Neuronal stem cell (in vitro differentiated cells): ENCODE measurements around the gene PRRX2.
"Not testable (repeated sequence)": the region's sequence is repeated elsewhere in the genome, so short reads cannot be mapped to it uniquely, and the experiment has no call there.

Experiments used
- DNase-seq: peaks from one replicate; pipeline ENCODE4 v3.0.0-alpha.2; 2013; ENCODE audit warnings: low spot score
- H2AFZ ChIP-seq: one replicate; pipeline ENCODE4 v1.6.1; 2013; ENCODE audit warnings: mild to moderate bottlenecking, low read length, inconsistent platforms
- H2AK5ac ChIP-seq: 2 replicates; pipeline ENCODE4 v1.6.1; 2013; ENCODE audit warnings: low read depth, mild to moderate bottlenecking, inconsistent platforms, low read length, moderate library complexity, mixed read lengths
- H2BK120ac ChIP-seq: 2 replicates; pipeline ENCODE4 v1.6.1; 2013; ENCODE audit warnings: low read depth, mild to moderate bottlenecking, inconsistent platforms, low read length, moderate library complexity, mixed read lengths
- H2BK12ac ChIP-seq: one replicate; pipeline ENCODE4 v1.6.1; 2013; ENCODE audit warnings: low read length, inconsistent platforms
- H2BK15ac ChIP-seq: 2 replicates; pipeline ENCODE4 v1.6.1; 2013; ENCODE audit warnings: mild to moderate bottlenecking, low read length, inconsistent platforms, mixed read lengths
- H2BK5ac ChIP-seq: one replicate; pipeline ENCODE4 v1.6.1; 2013; ENCODE audit warnings: inconsistent platforms, mild to moderate bottlenecking, low read length, moderate library complexity
- H3K14ac ChIP-seq: one replicate; pipeline ENCODE4 v1.6.1; 2013; ENCODE audit warnings: low read length, inconsistent platforms
- H3K18ac ChIP-seq: 2 replicates; pipeline ENCODE4 v1.6.1; 2013; ENCODE audit warnings: low read length, inconsistent platforms
- H3K23ac ChIP-seq: 2 replicates; pipeline ENCODE4 v1.6.1; 2013; ENCODE audit warnings: low read depth, mild to moderate bottlenecking, mixed read lengths, low read length, inconsistent platforms; ENCODE audit not compliant: poor library complexity
- H3K27ac ChIP-seq: replicated peaks from 3 replicates; pipeline ENCODE4 v1.5.1; 2013; ENCODE audit warnings: low read length, inconsistent platforms
- H3K27me3 ChIP-seq, 3 experiments: 2 replicates each; pipeline ENCODE4 v1.6.1; 2013; ENCODE audit warnings: low read length in 3 of 3, mild to moderate bottlenecking in 2 of 3, inconsistent platforms in 1 of 3, low read depth in 1 of 3, mixed read lengths in 1 of 3, moderate library complexity in 1 of 3; ENCODE audit not compliant: control insufficient read depth in 3 of 3, insufficient read depth in 3 of 3
- H3K36me3 ChIP-seq, 2 donors: replicated peaks in 1 of 2; 2 replicates each; pipeline ENCODE4 v1.6.1; 2013; ENCODE audit warnings: low read length in 2 of 2; ENCODE audit not compliant: control insufficient read depth in 2 of 2, insufficient read depth in 2 of 2
- H3K4ac ChIP-seq: 2 replicates; pipeline ENCODE4 v1.6.1; 2013; ENCODE audit warnings: inconsistent platforms, mild to moderate bottlenecking, low read length, moderate library complexity
- H3K4me1 ChIP-seq, 2 donors: 1 replicate in 1 of 2; 2 replicates in 1 of 2; pipeline ENCODE4 v1.6.1; 2013; ENCODE audit warnings: low read length in 2 of 2, low read depth in 1 of 2; ENCODE audit not compliant: control insufficient read depth in 2 of 2, insufficient read depth in 1 of 2
- H3K4me2 ChIP-seq: one replicate; pipeline ENCODE4 v1.6.1; 2013; ENCODE audit warnings: mild to moderate bottlenecking, low read length, inconsistent platforms; ENCODE audit not compliant: insufficient read depth, poor library complexity, severe bottlenecking
- H3K4me3 ChIP-seq, 2 donors: 2 replicates each; pipeline ENCODE4 v1.5.1; 2013; ENCODE audit warnings: low read length in 2 of 2, mild to moderate bottlenecking in 2 of 2, inconsistent platforms in 1 of 2, moderate library complexity in 1 of 2
- H3K79me1 ChIP-seq: one replicate; pipeline ENCODE4 v1.6.1; 2013; ENCODE audit warnings: low read depth, mild to moderate bottlenecking, inconsistent platforms, low read length, moderate library complexity
- H3K9ac ChIP-seq: one replicate; pipeline ENCODE4 v1.6.1; 2013; ENCODE audit warnings: mild to moderate bottlenecking, low read depth, low read length, inconsistent platforms; ENCODE audit not compliant: poor library complexity
- H3K9me3 ChIP-seq, 2 donors: replicated peaks in 1 of 2; 2 replicates each; pipeline versions ENCODE3 to v1.6.1; 2013; ENCODE audit warnings: low read length in 2 of 2, mild to moderate bottlenecking in 2 of 2, inconsistent platforms in 1 of 2, low read depth in 1 of 2, mixed read lengths in 1 of 2, moderate library complexity in 1 of 2; ENCODE audit not compliant: control insufficient read depth in 2 of 2, insufficient read depth in 1 of 2
- H4K8ac ChIP-seq: one replicate; pipeline ENCODE4 v1.6.1; 2013; ENCODE audit warnings: low read depth, mild to moderate bottlenecking, inconsistent platforms, low read length, moderate library complexity
- H4K91ac ChIP-seq: one replicate; pipeline ENCODE4 v1.6.1; 2013; ENCODE audit warnings: low read length, low read depth, mild to moderate bottlenecking, inconsistent platforms; ENCODE audit not compliant: poor library complexity
- WGBS, 2 donors: extraction: QIAGEN DNeasy Blood & Tissue Kit; methylation state at CpG; one replicate each; pipeline ENCODE4 v1.1.7; 2013; ENCODE audit warnings: missing lambda C conversion rate in 2 of 2, mixed read lengths in 1 of 2; ENCODE audit not compliant: insufficient read length in 2 of 2, insufficient replicate concordance in 1 of 2; ENCODE audit errors: extremely low coverage in 2 of 2; 5-methylcytosine and 5-hydroxymethylcytosine counted together

The PRRX2 gene

GRCh38 chr9:129661029-129661428, 4.4 kb upstream of the PRRX2 start:
- H2BK15ac ChIP-seq = no peak overlapping the region
- no peak overlapping the region for H2AK5ac ChIP-seq
- no peak overlapping the region for H3K4me2 ChIP-seq
- no peak overlapping the region for H2AFZ ChIP-seq
- H2BK5ac ChIP-seq = no peak overlapping the region
- H3K14ac ChIP-seq = no peak overlapping the region
- no peak overlapping the region for H3K4ac ChIP-seq
- no peak overlapping the region for H3K23ac ChIP-seq
- H4K8ac ChIP-seq = no peak overlapping the region
- WGBS, 2 donors = no CpG with 5 or more reads among the region's 2 CpGs
- peaks cover 0 to 2% of the 10 kb centered on the region in 2 donors for H3K36me3 ChIP-seq
- H3K79me1 ChIP-seq = no peaks in the 10 kb centered on the region
- no peak overlapping the region for H2BK12ac ChIP-seq
- no peak overlapping the region for H4K91ac ChIP-seq
- H3K18ac ChIP-seq = no peak overlapping the region
- H3K27ac ChIP-seq = no peak overlapping the region
- no peak overlapping the region for H3K9ac ChIP-seq
- peaks cover 2 to 3% of the 10 kb centered on the region in 2 donors for H3K4me1 ChIP-seq
- no peak overlapping the region for H2BK120ac ChIP-seq
- H3K9me3 ChIP-seq = peaks cover 0 to 1% of the 10 kb centered on the region in 2 donors
- no peak overlapping the region for H3K4me3 ChIP-seq
- peaks cover 0 to 49% (median 23%) of the 10 kb centered on the region in 3 experiments for H3K27me3 ChIP-seq
- DNase-seq = no peak

- H3K9ac ChIP-seq, H2AK5ac ChIP-seq, H4K8ac ChIP-seq, H3K4ac ChIP-seq, H3K36me3 ChIP-seq, H3K9me3 ChIP-seq, H2BK120ac ChIP-seq, H2BK5ac ChIP-seq, H3K4me1 ChIP-seq, H2BK15ac ChIP-seq, H3K14ac ChIP-seq, H3K27ac ChIP-seq, H2BK12ac ChIP-seq, H2AFZ ChIP-seq, H4K91ac ChIP-seq, H3K79me1 ChIP-seq, DNase-seq, H3K23ac ChIP-seq, H3K4me2 ChIP-seq, H3K18ac ChIP-seq, H3K4me3 ChIP-seq: not testable (repeated sequence)
- WGBS, 2 donors = no CpG with 5 or more reads among the region's 3 CpGs
- H3K27me3 ChIP-seq = peaks cover 0 to 50% (median 24%) of the 10 kb centered on the region in 3 experiments
Observed at GRCh38 chr9:129662239-129662638, 3.2 kb upstream of the PRRX2 start.

- no peaks in the 10 kb centered on the region for H3K36me3 ChIP-seq
- H2AK5ac ChIP-seq = no peak overlapping the region
- no peak for DNase-seq
- no peak overlapping the region for H3K23ac ChIP-seq
- H3K4me1 ChIP-seq = peaks cover 7 to 13% of the 10 kb centered on the region in 2 donors
- peak overlapping the region; percentile 57 for H2BK15ac ChIP-seq
- peak overlapping the region; percentile 57 for H3K9ac ChIP-seq
- no peaks in the 10 kb centered on the region for H3K9me3 ChIP-seq
- no peak overlapping the region for H3K27ac ChIP-seq
- H3K4ac ChIP-seq = no peak overlapping the region
- H2BK12ac ChIP-seq = no peak overlapping the region
- H3K14ac ChIP-seq = no peak overlapping the region
- no peak overlapping the region for H4K8ac ChIP-seq
- H4K91ac ChIP-seq = peak overlapping the region; percentile 48
- peak overlapping the region; percentile 86 for H2AFZ ChIP-seq
- no peak overlapping the region for H2BK120ac ChIP-seq
- H3K27me3 ChIP-seq = peaks cover 0 to 70% (median 24%) of the 10 kb centered on the region in 3 experiments
- H3K4me3 ChIP-seq = peak overlapping the region; percentile 17 to 77
- no CpG with 5 or more reads among the region's 36 CpGs for WGBS, 2 donors
- peak overlapping the region; percentile 79 for H3K4me2 ChIP-seq
- H2BK5ac ChIP-seq = no peak overlapping the region
- peak overlapping the region; percentile 94 for H3K18ac ChIP-seq
- H3K79me1 ChIP-seq = no peaks in the 10 kb centered on the region
Observed at GRCh38 chr9:129664746-129665388, 580 bp upstream of the PRRX2 start.

- peak overlapping the region; percentile 17 to 77 for H3K4me3 ChIP-seq
Observed at GRCh38 chr9:129665814-129666520, 520 bp downstream of the PRRX2 start.

More at GRCh38 chr9:129665814-129666520, 520 bp downstream of the PRRX2 start:
- no peaks in the 10 kb centered on the region for H3K36me3 ChIP-seq
- H3K27ac ChIP-seq = peak overlapping the region; percentile 27
- H2AK5ac ChIP-seq = peak overlapping the region; percentile 88
- H2BK120ac ChIP-seq = peak overlapping the region; percentile 97
- no peak overlapping the region for H3K4ac ChIP-seq
- peaks cover 0 to 74% (median 24%) of the 10 kb centered on the region in 3 experiments for H3K27me3 ChIP-seq
- H4K8ac ChIP-seq = peak overlapping the region; percentile 99
- H3K14ac ChIP-seq = no peak overlapping the region
- peak overlapping the region; percentile 93 for H3K18ac ChIP-seq
- H3K9ac ChIP-seq = peak overlapping the region; percentile 67
- peak overlapping the region; percentile 60 for H2BK15ac ChIP-seq
- WGBS, 2 donors = no CpG with 5 or more reads among the region's 88 CpGs
- peaks cover 7 to 18% of the 10 kb centered on the region in 2 donors for H3K4me1 ChIP-seq
- no peaks in the 10 kb centered on the region for H3K9me3 ChIP-seq
- H3K23ac ChIP-seq = no peak overlapping the region
- no peak overlapping the region for H2BK5ac ChIP-seq
- no peak overlapping the region for H2BK12ac ChIP-seq
- peak overlapping the region; percentile 79 for H3K4me2 ChIP-seq
- no peaks in the 10 kb centered on the region for H3K79me1 ChIP-seq
- H4K91ac ChIP-seq = no peak overlapping the region
- peak overlapping the region; percentile 86 for H2AFZ ChIP-seq
- DNase-seq = no peak
